ACC112 (cell line): ENCODE measurements around the gene DNAJA3.

Experiments used
- H2AFZ ChIP-seq: fragments of 200-600 bp; sonication (generic); one replicate; pipeline ENCODE4 v1.6.0; 2017; ENCODE audit warnings: antibody characterized with exemption, low read length; ENCODE audit not compliant: unreplicated experiment
- H3K27ac ChIP-seq: fragments of 200-600 bp; sonication (generic); 2 replicates; pipeline ENCODE4 v1.5.1; 2014; ENCODE audit warnings: low read depth, mild to moderate bottlenecking, antibody characterized with exemption, low read length, moderate library complexity
- H3K27me3 ChIP-seq: fragments of 200-600 bp; sonication (generic); 2 replicates; pipeline ENCODE4 v1.6.1; 2014; ENCODE audit warnings: mild to moderate bottlenecking, antibody characterized with exemption, low read length, moderate library complexity, mixed read lengths; ENCODE audit not compliant: insufficient read depth
- H3K36me3 ChIP-seq: fragments of 200-600 bp; sonication (generic); 2 replicates; pipeline ENCODE4 v1.6.1; 2016; ENCODE audit warnings: mild to moderate bottlenecking, antibody characterized with exemption, low read length, moderate library complexity, mixed read lengths; ENCODE audit not compliant: insufficient read depth
- H3K4me1 ChIP-seq: fragments of 200-600 bp; sonication (generic); one replicate; pipeline ENCODE4 v1.6.1; 2016; ENCODE audit warnings: low read length, mixed read lengths; ENCODE audit not compliant: insufficient read depth, unreplicated experiment, control insufficient read depth
- H3K4me3 ChIP-seq: fragments of 200-600 bp; sonication (generic); 2 replicates; pipeline ENCODE4 v1.5.1; 2014; ENCODE audit warnings: mild to moderate bottlenecking, low read depth, low read length
- H3K79me2 ChIP-seq: fragments of 200-600 bp; sonication (generic); one replicate; pipeline ENCODE4 v1.6.0; 2016; ENCODE audit warnings: low read length; ENCODE audit not compliant: control insufficient read depth, unreplicated experiment, insufficient read depth

The DNAJA3 gene

DNA sequence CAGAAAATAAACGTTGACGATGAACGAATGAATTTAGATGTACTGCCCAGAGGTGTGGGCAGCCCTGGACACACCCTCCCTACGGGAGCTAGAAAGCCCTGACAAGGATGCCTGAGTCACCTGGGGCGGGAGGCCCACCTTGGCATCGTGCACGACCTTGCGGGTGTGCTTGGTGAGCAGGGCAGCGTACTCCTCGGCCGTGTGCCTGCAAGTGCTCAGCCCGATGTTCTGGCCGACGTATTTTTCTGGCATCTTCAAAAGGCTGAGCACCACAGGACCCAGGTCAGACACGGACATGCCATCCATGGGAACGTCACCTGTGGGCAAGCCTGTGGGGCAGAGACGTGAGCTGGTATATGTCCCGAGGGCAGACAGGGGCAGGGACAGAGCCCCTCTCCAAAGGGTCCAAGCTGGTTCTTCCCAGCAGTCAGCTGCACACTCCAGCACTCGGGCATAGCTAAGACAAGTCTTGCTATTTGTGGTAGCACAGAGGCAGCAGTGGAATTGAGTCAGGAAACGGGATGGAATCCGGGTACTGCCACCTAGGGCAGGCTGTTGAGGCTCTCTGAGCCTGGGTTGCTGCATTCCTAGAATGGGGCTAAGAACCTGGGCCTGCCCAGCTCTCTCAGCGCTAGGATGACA lies 38.0 kb downstream of the DNAJA3 start:
- Histone ChIP-seq H3K4me1 (peaks cover 8% of the 10 kb centered on the region), H3K36me3 (peaks cover 17% of the 10 kb centered on the region; the same call in 1 of the 2 replicates), H3K27me3 (no peaks in the 10 kb centered on the region), H3K79me2 (no peaks in the 10 kb centered on the region), H3K4me3 (no peak overlapping the region), H3K27ac (peak overlapping the region; percentile 11; the same call in 1 of the 2 replicates), H2AFZ (no peak overlapping the region)

DNA sequence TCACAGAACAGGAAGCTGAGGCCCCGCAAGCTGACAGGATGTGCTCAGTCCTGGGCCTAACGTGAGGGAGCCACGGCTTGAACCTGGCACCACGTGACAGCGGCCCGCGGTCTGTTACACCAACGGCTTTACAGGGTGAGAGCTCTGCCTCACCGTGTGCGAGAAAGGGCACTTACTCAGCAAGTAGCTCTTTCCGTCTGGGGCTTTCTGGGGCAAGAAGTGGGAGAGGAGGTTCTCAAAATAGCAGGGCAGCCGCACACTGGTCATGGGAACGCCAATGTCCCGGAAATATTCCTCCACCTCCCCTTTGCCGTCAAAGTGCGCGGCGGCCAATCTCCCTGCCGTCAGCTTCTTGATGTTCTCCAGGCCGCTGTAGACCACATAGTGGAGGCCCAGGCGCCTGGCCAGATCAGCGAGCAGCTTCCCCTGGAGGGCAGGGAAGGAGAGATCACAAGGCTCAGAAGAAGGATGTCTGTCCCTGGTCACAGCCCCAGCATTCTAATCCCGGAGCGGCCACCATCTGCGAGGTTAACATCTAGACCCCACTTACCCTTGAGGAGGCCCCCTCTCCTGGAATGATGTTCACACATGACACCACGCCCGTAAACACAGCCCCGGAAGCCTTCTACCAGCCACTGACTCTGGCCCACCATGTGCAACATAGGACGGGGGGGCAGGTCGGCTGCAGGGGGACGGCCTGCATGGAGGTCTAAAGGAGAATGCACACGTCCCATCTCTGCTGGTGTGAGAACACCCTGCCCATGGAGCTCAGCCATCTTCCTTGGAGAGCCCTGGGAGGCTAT lies 40.5 kb downstream of the DNAJA3 start:
- Histone ChIP-seq H3K4me3 (no peak overlapping the region), H3K79me2 (no peaks in the 10 kb centered on the region), H2AFZ (no peak overlapping the region), H3K4me1 (no peaks in the 10 kb centered on the region), H3K27ac (no peak overlapping the region), H3K27me3 (no peaks in the 10 kb centered on the region), H3K36me3 (peaks cover 13% of the 10 kb centered on the region; the same call in 1 of the 2 replicates)

DNA sequence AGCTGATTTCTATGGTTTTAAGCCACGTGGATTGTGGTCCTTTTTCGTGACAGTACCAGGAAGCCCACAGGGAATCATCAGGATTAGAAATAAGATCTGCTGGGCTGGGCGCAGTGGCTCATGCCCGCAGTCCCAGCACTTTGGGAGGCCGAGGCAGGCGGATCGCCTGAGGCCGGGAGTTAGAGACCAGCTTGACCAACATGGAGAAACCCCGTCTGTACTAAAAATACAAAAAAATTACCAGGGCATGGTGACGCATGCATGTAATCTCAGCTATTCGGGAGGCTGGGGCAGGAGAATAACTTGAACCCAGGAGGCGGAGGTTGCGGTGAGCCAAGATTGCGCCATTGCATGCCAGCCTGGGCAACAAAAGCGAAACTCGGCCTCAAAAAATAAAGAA lies 42.2 kb downstream of the DNAJA3 start:
- H3K4me3 ChIP-seq = no peak overlapping the region
- no peaks in the 10 kb centered on the region for H3K4me1 ChIP-seq
- no peaks in the 10 kb centered on the region for H3K79me2 ChIP-seq
- no peak overlapping the region for H2AFZ ChIP-seq
- H3K36me3 ChIP-seq = peaks cover 12% of the 10 kb centered on the region; the same call in 1 of the 2 replicates
- H3K27me3 ChIP-seq = no peaks in the 10 kb centered on the region
- H3K27ac ChIP-seq = no peak overlapping the region

DNA sequence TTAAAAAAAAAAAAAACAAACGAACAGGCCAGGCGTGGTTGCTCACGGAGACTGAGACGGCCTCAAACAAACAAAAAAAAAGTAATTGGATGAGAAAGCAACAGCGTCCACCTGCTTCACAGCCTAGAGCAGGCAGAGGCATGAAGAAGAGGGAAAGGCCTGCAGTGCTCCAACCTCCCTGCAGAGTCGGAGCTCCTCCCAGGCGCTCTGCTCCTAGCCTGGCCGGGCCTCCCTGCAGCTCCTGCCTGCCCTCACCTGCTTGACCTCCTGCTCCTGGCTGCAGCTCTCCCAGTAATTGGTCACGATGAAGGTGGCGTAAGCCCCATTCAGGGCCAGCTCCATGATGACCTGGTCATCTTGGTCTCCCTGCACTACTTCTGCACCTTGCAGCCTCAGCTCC lies 43.3 kb downstream of the DNAJA3 start:
- no peak overlapping the region for H2AFZ ChIP-seq
- no peak overlapping the region for H3K4me3 ChIP-seq
- H3K27ac ChIP-seq = no peak overlapping the region
- H3K4me1 ChIP-seq = no peaks in the 10 kb centered on the region
- H3K27me3 ChIP-seq = no peaks in the 10 kb centered on the region
- H3K36me3 ChIP-seq = peaks cover 12% of the 10 kb centered on the region; the same call in 1 of the 2 replicates
- H3K79me2 ChIP-seq = peaks cover 5% of the 10 kb centered on the region

DNA sequence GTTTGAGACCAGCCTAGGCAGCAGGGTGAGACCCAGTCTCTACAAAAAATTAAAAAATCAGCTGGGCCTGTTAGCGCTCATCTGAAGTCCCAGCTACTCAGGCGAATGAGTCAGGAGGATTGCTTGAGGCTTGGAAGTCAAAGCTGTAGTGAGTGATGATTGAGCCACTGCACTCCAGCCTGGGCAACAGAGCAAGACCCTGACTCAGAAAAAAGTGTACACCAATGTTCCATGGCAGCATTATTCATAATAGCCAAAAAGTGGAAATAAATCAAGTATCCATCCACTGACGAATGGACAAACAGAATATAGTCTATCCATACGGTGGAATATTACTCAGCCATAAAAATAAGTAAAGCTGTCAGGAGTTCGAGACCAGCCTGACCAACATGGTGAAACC lies 46.2 kb downstream of the DNAJA3 start:
- H3K27me3 ChIP-seq = no peaks in the 10 kb centered on the region
- H3K4me1 ChIP-seq = peaks cover 3% of the 10 kb centered on the region
- H3K36me3 ChIP-seq = peaks cover 3% of the 10 kb centered on the region; the same call in 1 of the 2 replicates
- H3K27ac ChIP-seq = no peak overlapping the region
- peaks cover 20% of the 10 kb centered on the region for H3K79me2 ChIP-seq
- no peak overlapping the region for H3K4me3 ChIP-seq
- H2AFZ ChIP-seq = no peak overlapping the region

DNA sequence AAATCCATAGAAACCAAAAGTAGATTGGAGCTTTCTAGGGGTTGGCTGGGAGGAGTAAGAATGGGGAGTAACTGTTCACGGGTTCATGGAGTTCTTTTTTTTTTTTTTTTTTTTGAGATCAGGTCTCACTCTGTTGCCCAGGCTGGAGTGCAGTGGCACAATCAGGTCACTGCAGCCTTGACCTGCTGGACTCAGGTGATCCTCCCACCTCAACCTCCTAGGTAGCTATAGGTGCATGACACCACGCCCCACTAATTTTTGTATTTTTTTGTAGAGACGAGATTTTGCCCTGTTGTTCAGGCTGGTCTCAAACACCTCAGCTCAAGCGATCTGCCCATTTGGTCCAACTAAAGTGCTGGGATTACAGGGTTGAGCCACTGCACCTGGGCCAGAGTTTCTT lies 47.2 kb downstream of the DNAJA3 start:
- Histone ChIP-seq H2AFZ (no peak overlapping the region), H3K79me2 (peaks cover 28% of the 10 kb centered on the region), H3K4me3 (no peak overlapping the region), H3K27ac (no peak overlapping the region), H3K36me3 (no peaks in the 10 kb centered on the region), H3K27me3 (no peaks in the 10 kb centered on the region), H3K4me1 (peaks cover 9% of the 10 kb centered on the region)

DNA sequence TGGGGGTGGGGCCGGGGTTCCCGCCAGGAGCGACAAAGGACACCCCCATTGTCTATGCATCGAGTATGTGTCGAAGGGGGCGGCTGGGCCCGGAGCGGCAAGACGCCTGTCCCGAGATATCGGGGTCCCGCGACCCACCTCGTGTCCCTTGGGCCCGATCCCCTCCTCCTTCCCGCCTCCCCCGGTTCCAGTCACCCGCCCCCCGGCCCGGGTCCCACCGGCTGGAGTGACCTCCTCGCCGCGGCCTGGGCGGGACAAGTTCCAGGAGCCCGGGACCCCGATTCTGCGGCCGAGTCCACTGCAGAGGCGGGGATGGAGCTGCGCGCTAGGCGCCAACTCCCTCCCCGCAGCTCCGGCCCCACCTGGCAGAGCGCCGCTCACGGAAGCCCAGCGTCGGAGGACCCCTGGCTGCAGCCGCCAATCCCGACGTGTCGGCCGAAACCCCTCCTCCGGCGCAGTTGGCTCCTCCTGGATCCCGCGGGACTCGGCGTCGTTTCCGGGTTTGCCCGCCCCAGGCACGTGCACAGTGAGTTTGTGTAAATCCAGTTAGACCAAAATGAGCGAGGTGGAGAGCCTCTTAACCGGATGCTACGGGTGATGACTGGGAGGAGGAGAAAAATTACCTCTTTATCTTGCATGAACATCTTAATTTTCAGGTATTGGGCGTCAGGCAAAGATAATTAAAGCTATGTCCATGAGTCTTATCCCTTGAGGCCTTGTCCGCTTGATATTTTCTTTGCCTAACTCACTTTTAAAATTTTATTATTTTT lies 48.7 kb downstream of the DNAJA3 start, which contains the start of gene NMRAL1:
NMRAL1 (minus strand) TSS at position 434 of the 770 bp plus-strand sequence. CDS start 493 bp downstream, outside the sequence.
- H3K4me3 ChIP-seq = peak within 1 kb of the TSS; percentile 93
- peaks cover 42% of the 10 kb centered on the region for H3K79me2 ChIP-seq
- peak within 1 kb of the TSS; percentile 42 for H3K27ac ChIP-seq
- peaks cover 13% of the 10 kb centered on the region for H3K4me1 ChIP-seq
- H3K27me3 ChIP-seq = no peaks in the 10 kb centered on the region
- H3K36me3 ChIP-seq = no peaks in the 10 kb centered on the region
- H2AFZ ChIP-seq = peak within 1 kb of the TSS; percentile 51

DNA sequence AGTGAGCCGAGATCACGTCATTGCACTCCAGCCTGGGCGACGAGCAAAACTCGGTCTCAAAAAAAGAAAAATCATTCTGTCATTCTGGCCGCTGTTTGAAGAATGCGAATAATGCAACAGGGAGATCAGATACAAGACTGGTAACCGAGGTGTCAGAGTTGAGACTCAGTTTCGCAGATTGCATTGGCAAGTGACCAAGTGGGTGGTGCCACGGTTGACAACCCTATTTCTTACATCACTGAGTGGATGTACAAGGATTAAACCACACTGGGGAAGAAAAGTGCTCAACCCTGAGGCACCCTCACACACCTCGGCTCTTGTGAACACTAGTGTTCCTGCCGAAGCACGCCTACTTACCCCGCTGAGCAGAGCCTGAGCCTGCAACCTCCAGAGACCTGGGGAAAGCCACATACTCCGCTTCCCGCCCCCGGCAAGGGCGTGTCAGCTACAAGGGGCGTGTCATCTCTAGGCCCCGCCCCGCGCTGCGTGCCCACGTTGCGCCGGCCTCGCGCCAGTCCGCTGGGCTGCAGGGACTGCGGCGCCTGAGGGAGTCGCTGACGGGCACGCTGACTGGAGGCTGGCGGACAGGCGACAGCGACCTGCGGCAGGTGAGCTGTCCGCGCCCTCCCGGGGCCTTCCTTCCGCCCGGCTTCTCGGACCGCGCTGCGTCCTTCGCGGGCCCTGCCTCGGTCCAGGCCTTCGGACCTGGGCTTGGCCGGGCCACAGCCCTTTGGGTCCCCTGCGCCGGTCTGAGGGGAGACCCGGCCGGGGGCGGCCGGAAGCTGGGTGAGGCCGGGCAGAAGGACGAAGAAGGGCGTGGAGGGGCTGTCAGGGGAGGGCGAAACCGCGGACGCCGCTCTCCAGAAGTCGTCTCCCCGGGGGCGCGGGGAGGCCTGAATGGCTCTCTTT lies 50.5 kb downstream of the DNAJA3 start, which contains the start of gene HMOX2:
HMOX2 (plus strand) TSS at position 519 of the 909 bp plus-strand sequence. CDS start 29,127 bp downstream, outside the sequence.
- Histone ChIP-seq H3K27me3 (no peaks in the 10 kb centered on the region), H3K4me3 (peak within 1 kb of the TSS; percentile 93), H2AFZ (peak within 1 kb of the TSS; percentile 32), H3K4me1 (peaks cover 13% of the 10 kb centered on the region), H3K79me2 (peaks cover 55% of the 10 kb centered on the region), H3K36me3 (no peaks in the 10 kb centered on the region), H3K27ac (peak within 1 kb of the TSS; percentile 19; the same call in 1 of the 2 replicates)

DNA sequence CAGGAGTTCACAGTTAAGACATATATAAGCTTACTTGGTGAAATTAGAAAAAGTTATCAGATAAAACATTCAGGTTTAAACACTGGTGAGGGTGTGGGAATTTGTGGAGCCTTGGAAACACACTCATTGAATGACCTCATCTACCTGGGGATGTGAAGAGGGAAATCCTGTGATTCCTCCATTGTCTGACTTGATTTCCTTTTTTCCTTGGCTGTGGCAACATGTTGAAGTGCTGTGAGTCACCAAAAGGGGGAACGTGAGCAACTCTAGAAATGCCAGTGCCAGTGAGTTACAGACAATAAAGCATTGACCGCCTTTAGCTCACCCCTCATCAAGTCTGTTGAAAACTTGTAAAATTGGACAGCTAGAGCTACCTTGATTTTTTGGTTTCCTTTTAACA lies 52.3 kb downstream of the DNAJA3 start:
- Histone ChIP-seq H2AFZ (no peak overlapping the region), H3K36me3 (0 out of 2 replicates have a peak, but pooled peaks cover 2% of the 10 kb centered on the region), H3K79me2 (peaks cover 72% of the 10 kb centered on the region), H3K27me3 (no peaks in the 10 kb centered on the region), H3K4me3 (peak overlapping the region; percentile 93; the same call in 1 of the 2 replicates), H3K27ac (peak overlapping the region; percentile 26), H3K4me1 (peaks cover 13% of the 10 kb centered on the region)
